Heart right ventricle (tissue), 16 donors: Measurements from ENCODE around the gene PRKD2. TPM values are rescaled to one million over a fixed set of nuclear protein-coding genes. Genes with fewer than 3 reads are reported as not detected.
"Not testable (repeated sequence)": the region's sequence is repeated elsewhere in the genome, so short reads cannot be mapped to it uniquely, and the experiment has no call there.

Experiments
- ATAC-seq, 8 donors: fragments of 200-7000 bp; cut with Tn5 transposase; one replicate each; pipeline ENCODE4 v1.9.1; 2020; ENCODE audit warnings: mild to moderate bottlenecking in 8 of 8, moderate library complexity in 8 of 8, moderate number of reproducible peaks in 1 of 8
- DNase-seq, 2 donors: peaks; one replicate each; pipeline ENCODE4 v3.0.0-alpha.2; 2020
- H3K27ac ChIP-seq, 10 donors: fragments of 200-600 bp; sonication (generic) in 2 of 10; one replicate each; pipeline versions ENCODE4 v1.5.0 to v1.8.0; 2020 to 2022; ENCODE audit warnings: mild to moderate bottlenecking in 3 of 10
- H3K27me3 ChIP-seq, 7 donors: fragments of 200-600 bp; one replicate each; pipeline ENCODE4 v1.8.0; 2021 to 2022; ENCODE audit warnings: mild to moderate bottlenecking in 2 of 7
- H3K36me3 ChIP-seq, 9 donors: fragments of 200-600 bp; sonication (generic) in 1 of 9; one replicate each; pipeline versions ENCODE4 v1.5.0 to v1.8.0; 2020 to 2022; ENCODE audit warnings: mild to moderate bottlenecking in 2 of 9
- H3K4me1 ChIP-seq, 9 donors: fragments of 200-600 bp; sonication (generic) in 1 of 9; one replicate each; pipeline versions ENCODE4 v1.5.0 to v1.8.0; 2020 to 2022; ENCODE audit warnings: mild to moderate bottlenecking in 4 of 9
- H3K4me3 ChIP-seq, 10 donors: fragments of 200-600 bp; sonication (generic) in 2 of 10; one replicate each; pipeline versions ENCODE4 v1.5.0 to v1.8.0; 2020 to 2022; ENCODE audit warnings: mild to moderate bottlenecking in 7 of 10, moderate library complexity in 2 of 10
- H3K9me3 ChIP-seq, 11 donors: fragments of 200-600 bp in 10 of 11; sonication (generic) in 2 of 11; one replicate each; pipeline versions ENCODE4 v1.5.0 to v1.8.0; 2013 to 2022; ENCODE audit warnings: mild to moderate bottlenecking in 2 of 11, control low read depth in 1 of 11, moderate library complexity in 1 of 11
- WGBS, 2 donors: extraction: QIAGEN DNeasy Blood & Tissue Kit; methylation state at CpG; one replicate each; pipeline ENCODE4 v1.1.7; 2013; ENCODE audit warnings: inconsistent platforms in 1 of 2; 5-methylcytosine and 5-hydroxymethylcytosine counted together
- intact Hi-C, 10 donors: fragments of 100-400 bp; cut with DNase I; formaldehyde crosslinking; loops; one replicate each; pipeline versions ENCODE4 v1.11.1 to v1.14.2; 2022
- polyA plus RNA-seq, 2 donors: library from polyadenylated mRNA; stranded (reverse); fragments of 200-250 nt; gene quantifications; one replicate each; pipeline ENCODE4 v1.2.3, GENCODE V29; 2013
- total RNA-seq, 10 donors: library from RNA; stranded (reverse); fragmentation: NEBNext Ultra II Directional in 3 of 10; extraction: Animal tissue kit (Norgen Biotek cat#: 25700) in 3 of 10; gene quantifications; one replicate each; pipeline versions ENCODE4 v1.2.1 to v1.2.4, GENCODE V29; 2021 to 2023
- TF ChIP-seq, protein P1 (sequence below), 9 donors: fragments of 200-600 bp; sonication (generic) in 2 of 9; IDR thresholded peaks; one replicate each; pipeline versions ENCODE4 v1.5.0 to v1.8.0; 2021 to 2022; ENCODE audit warnings: antibody characterized with exemption in 9 of 9, mild to moderate bottlenecking in 5 of 9, moderate library complexity in 1 of 9
- donor health status: Arrhythmogenic right ventricular cardiomyopathy.
- donor health status: ischemic (EF 13 %, LVEDD 7.1; RV severe dilation, severe dysfunction).
- donor health status: healthy with polysubstance abuse.
- donor health status: DM: no; HTN: yes; CAD: no.
- donor health status: DM: no; HTN: no; CAD: no.
- donor health status: ischemic (EF 25% LVEDD 6.9; RV normal size, moderate dysfunction).
- donor health status: ischemic (EF 25% LVEDD 5.7; RV mildly dilated, moderate dysfunction).
- donor health status: healthy.
- donor health status: DM: yes; HTN: yes; CAD: no.
- donor health status: Ischemic cardiomyopathy.
- donor health status: ischemic (EF 35%, LVEDD 5.7; RV mildly dilated, moderate dysfunction).
- donor health status: nonischemic (EF 11% LVEDD 7.7; RV severe dilation, severe dysfunction).
- donor health status: DM: yes; HTN: yes; CAD: no.
- donor health status: PGD.
- donor health status: ischemic (EF 29% LVEDD 5.4; RV normal size, mild dysfunction).
- donor health status: nonischemic (EF 23%, LVEDD 6.1; RV moderate dilation, normal function).

Gene PRKD2
- total and polyA plus RNA-seq, 12 donors, result 11.7 to 22.7 (median 13.8) TPM

DNA sequence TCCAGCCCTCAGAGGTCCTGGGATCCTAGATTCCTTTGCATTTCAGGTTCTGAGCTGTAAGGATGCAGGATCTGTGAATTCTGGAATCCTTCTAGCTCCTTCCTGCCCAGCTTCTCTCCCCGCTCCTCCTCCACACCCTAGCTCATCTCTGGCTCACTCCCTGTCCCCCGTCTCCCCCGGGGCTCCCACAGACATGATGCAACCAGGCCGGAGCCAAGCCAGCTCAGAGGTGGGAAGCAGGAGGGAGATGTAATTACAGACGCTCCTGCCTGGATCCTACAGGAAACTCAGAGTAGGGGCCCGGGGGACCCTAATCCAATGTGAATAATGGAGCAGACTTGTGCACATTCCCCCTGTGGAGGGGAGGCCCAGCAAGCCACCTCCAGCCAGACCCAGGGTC, 85.4 kb downstream of the PRKD2 start:
- Histone ChIP-seq H3K27me3 (peaks cover 0 to 41% (median 4%) of the 10 kb centered on the region in 7 donors), H3K27ac (peak overlapping the region in 3 of 10 donors; percentile 29 to 36 (median 35)), H3K9me3 (no peaks in the 10 kb centered on the region), H3K4me1 (peaks cover 0 to 59% (median 25%) of the 10 kb centered on the region in 9 donors), H3K36me3 (no peaks in the 10 kb centered on the region), H3K4me3 (no peak overlapping the region)
- intact Hi-C loops, result no loop called here
- DNase-seq, result peak in 1 of 2 donors; percentile 48
- ATAC-seq, result no peak
- TF ChIP-seq, protein P1, sequence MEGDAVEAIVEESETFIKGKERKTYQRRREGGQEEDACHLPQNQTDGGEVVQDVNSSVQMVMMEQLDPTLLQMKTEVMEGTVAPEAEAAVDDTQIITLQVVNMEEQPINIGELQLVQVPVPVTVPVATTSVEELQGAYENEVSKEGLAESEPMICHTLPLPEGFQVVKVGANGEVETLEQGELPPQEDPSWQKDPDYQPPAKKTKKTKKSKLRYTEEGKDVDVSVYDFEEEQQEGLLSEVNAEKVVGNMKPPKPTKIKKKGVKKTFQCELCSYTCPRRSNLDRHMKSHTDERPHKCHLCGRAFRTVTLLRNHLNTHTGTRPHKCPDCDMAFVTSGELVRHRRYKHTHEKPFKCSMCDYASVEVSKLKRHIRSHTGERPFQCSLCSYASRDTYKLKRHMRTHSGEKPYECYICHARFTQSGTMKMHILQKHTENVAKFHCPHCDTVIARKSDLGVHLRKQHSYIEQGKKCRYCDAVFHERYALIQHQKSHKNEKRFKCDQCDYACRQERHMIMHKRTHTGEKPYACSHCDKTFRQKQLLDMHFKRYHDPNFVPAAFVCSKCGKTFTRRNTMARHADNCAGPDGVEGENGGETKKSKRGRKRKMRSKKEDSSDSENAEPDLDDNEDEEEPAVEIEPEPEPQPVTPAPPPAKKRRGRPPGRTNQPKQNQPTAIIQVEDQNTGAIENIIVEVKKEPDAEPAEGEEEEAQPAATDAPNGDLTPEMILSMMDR (IDR thresholded peaks at IDR 0.05), result no peak
- WGBS, 2 donors, result 41 to 56% methylated on average over 6 of the region's 6 CpGs

DNA sequence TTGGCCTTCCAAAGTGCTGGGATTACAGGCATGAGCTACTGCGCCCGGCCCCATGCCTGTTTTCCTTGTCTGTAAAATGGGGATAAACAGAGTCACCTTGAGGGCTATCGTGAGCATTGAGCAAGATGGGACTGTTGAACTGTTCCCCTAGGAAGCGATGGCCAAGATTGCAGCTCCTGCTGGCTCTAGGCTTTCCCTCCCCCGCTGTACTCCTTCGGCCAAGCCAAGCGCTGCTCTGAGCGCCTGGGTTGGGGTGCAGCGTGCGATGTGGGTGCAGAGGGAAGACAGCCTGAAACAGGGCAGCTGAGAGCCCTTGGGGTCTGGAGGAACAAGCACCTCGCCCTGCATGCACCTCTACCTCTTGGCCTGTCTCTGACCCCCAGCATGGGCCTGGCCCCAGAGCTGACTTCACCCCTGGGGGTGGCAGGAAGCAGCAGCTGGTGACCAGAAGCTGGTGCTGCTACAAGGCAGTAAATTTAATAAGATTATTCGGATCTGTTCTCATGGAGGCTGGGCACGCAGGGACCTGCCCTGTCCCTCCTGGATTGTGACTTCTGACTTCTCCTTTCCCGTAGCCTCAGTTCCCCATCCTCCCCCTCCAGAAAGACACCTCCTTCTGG, 86.2 kb downstream of the PRKD2 start:
- TF ChIP-seq, protein P1 (IDR thresholded peaks at IDR 0.05), result no peak
- ATAC-seq, result peak in 2 of 8 donors; percentile 8 to 34
- Histone ChIP-seq H3K27me3 (peaks cover 0 to 33% (median 4%) of the 10 kb centered on the region in 7 donors), H3K36me3 (no peaks in the 10 kb centered on the region), H3K27ac (peak overlapping the region in 2 of 10 donors; percentile 35 to 36), H3K9me3 (no peaks in the 10 kb centered on the region), H3K4me1 (peaks cover 0 to 61% (median 29%) of the 10 kb centered on the region in 9 donors), H3K4me3 (no peak overlapping the region)
- no peak for DNase-seq
- intact Hi-C loops, result no loop called here
- WGBS, 2 donors, result 78 to 85% methylated on average over 14 of the region's 14 CpGs

DNA sequence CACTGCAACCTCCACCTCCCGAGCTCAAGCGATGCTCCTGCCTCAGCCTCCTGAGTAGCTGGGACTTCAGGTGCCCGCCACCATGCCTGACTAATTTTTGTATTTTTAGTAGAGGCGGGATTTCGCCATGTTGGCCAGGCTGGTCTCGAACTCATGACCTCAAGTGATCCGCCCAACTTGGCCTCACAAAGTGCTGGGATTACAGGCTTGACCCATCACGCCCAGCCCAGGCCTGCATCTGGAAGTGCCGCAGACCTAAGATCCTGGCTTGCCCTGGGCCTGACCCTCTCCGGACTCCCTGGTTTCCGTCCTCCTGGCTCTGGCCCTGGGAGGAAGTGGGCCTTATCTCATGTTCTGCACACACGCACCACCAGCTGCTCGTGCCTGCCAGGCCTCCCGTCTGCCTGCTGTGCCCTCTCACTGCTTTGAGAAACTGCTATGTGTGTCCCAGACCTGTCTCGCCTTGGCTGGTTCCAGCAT, 87.3 kb downstream of the PRKD2 start:
- intact Hi-C loops, result no loop called here
- 59 to 62% methylated on average over 15 of the region's 15 CpGs for WGBS, 2 donors
- H3K4me3 ChIP-seq, result no peak overlapping the region
- peak overlapping the region in 8 of 10 donors; percentile 17 to 71 (median 38) for H3K27ac ChIP-seq
- no peaks in the 10 kb centered on the region for H3K9me3 ChIP-seq
- TF ChIP-seq, protein P1 (IDR thresholded peaks at IDR 0.05), result no peak
- no peaks in the 10 kb centered on the region for H3K36me3 ChIP-seq
- peaks cover 5 to 65% (median 34%) of the 10 kb centered on the region in 9 donors for H3K4me1 ChIP-seq
- DNase-seq, result no peak
- peak in 5 of 8 donors; percentile 13 to 53 (median 20) for ATAC-seq
- H3K27me3 ChIP-seq, result peaks cover 0 to 24% (median 0%) of the 10 kb centered on the region in 7 donors

DNA sequence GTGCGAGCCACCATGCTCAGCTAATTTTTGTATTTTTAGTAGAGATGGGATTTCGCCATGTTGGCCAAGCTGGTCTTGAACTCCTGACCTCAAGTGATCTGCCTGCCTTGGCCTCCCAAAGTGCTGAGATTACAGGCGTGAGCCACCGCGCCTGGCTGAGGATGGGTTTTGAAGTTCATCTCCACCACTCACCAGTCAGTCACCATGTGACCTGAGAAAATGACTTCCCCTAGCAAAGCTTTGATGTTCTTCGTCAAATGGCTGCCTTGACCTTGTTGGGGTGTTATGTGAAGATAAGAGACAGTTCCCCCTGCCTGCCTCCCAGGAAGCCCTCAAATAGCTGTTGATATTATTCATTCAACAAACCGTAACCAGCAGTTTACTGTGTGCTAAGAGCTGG, 87.9 kb downstream of the PRKD2 start:
- DNase-seq, ATAC-seq, intact Hi-C loops, H3K36me3 ChIP-seq, H3K9me3 ChIP-seq, H3K4me3 ChIP-seq: not testable (repeated sequence)
- Histone ChIP-seq H3K4me1 (peaks cover 5 to 66% (median 36%) of the 10 kb centered on the region in 9 donors), H3K27ac (peak overlapping the region in 1 of 10 donors; percentile 60), H3K27me3 (peaks cover 0 to 20% (median 0%) of the 10 kb centered on the region in 7 donors)
- 91 to 92% methylated on average over 7 of the region's 7 CpGs for WGBS, 2 donors

DNA sequence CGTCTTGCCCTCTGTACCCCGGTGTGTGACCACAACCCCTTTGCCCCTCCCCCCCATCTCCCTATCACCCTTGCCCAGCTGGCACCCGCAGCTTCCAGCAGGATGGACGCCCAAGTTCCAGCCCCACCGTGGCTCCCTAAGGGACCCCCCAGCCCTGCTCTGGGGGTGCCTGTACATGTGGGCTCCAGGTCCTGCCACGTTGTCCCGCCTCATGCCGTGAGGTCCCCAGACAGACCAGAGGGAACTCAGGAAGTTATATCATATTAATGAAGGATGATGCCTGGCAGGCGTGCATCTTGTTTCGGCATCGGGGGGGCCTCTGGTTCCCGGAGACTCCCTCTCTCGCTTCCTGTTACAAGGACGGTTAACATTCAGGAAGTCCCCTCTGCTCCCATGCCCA, 90.5 kb downstream of the PRKD2 start:
- intact Hi-C loops, result no loop called here
- H3K27me3 ChIP-seq, result peaks cover 0 to 4% (median 0%) of the 10 kb centered on the region in 7 donors
- no peak for DNase-seq
- 47 to 56% methylated on average over 14 of the region's 14 CpGs for WGBS, 2 donors
- TF ChIP-seq, protein P1 (IDR thresholded peaks at IDR 0.05), result no peak
- ATAC-seq, result no peak
- H3K27ac ChIP-seq, result peak overlapping the region in 9 of 10 donors; percentile 52 to 88 (median 76)
- no peaks in the 10 kb centered on the region for H3K36me3 ChIP-seq
- H3K9me3 ChIP-seq, result no peaks in the 10 kb centered on the region
- H3K4me1 ChIP-seq, result peaks cover 10 to 73% (median 44%) of the 10 kb centered on the region in 9 donors
- no peak overlapping the region for H3K4me3 ChIP-seq
